Measurements from ENCODE around the gene SLC9A8. TPM values are rescaled to one million over a fixed set of nuclear protein-coding genes. Genes with fewer than 3 reads are reported as not detected.
"Not testable (repeated sequence)": the region's sequence is repeated elsewhere in the genome, so short reads cannot be mapped to it uniquely, and the experiment has no call there.

SLC9A8 gene
- total and polyA plus RNA-seq, 2 donors (not counting 3 experiments of a cell fraction or from before 2014, with no cell fraction given), result 5.1 to 14.4 TPM

DNA sequence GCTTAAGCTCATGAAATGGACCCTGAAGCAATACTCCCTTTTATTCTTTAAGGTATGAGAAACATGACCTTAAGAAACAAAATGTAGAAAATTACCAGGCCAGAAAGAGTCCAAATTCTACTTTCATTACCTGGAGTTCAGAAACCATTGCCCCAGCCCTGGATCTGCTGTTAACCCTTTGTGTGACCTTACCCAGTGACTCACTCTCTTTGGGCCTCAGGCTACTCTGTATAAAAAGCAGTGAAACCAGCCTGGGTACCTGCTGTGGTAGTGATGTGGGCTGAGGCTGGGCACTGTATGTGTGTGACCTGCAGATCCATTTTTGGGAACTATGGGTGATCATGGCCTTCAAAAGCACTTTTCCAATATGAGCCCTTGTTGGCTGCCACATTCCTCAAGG lies 47.2 kb downstream of the SLC9A8 start:
- Histone ChIP-seq H3K4me1 (ENCODE audit: control insufficient read depth, extremely low read depth, insufficient read depth, low read length) (no peaks in the 10 kb centered on the region), H3K27ac (ENCODE audit: insufficient read depth, low read depth, low read length) (no peak overlapping the region), H3K9ac (replicated peaks; ENCODE audit: extremely low read depth, insufficient read depth, low read length) (no peak overlapping the region), H3K79me2 (ENCODE audit: control insufficient read depth, insufficient read depth, low read length) (no peaks in the 10 kb centered on the region), H4K20me1 (replicated peaks; ENCODE audit: control insufficient read depth, extremely low read depth, insufficient read depth, low read length) (no peaks in the 10 kb centered on the region), H3K27me3 (ENCODE audit: control insufficient read depth in 2 of 2, insufficient read depth in 2 of 2, low read length in 2 of 2) (no peaks in the 10 kb centered on the region), H3K4me2 (ENCODE audit: insufficient read depth, low read length) (no peak overlapping the region), H3K9me1 (replicated peaks; ENCODE audit: control insufficient read depth, extremely low read depth, insufficient read depth, low read length) (no peaks in the 10 kb centered on the region), H3K9me3 (replicated peaks; ENCODE audit: control insufficient read depth, insufficient read depth, low read length) (no peaks in the 10 kb centered on the region), H2AFZ (ENCODE audit: low read depth, low read length) (no peak overlapping the region), H3K36me3 (ENCODE audit: control insufficient read depth in 2 of 2, extremely low read depth in 1 of 2, insufficient read depth in 2 of 2, low read length in 2 of 2) (peaks cover 0 to 10% of the 10 kb centered on the region in 2 experiments), H3K4me3 (replicated peaks in 1 of 3; ENCODE audit: insufficient read depth in 1 of 3, low read depth in 1 of 3, low read length in 3 of 3) (no peak overlapping the region)
- no peak for FAIRE-seq
- intact Hi-C loops (cut with micrococcal nuclease) (no loop called here), dilution Hi-C loops (cut with MboI; ENCODE audit: extremely low pct_ligation_motif_present, low sequenced_read_pairs) (no loop called here)
- TF ChIP-seq EZH2 (IDR thresholded peaks at IDR 0.05; ENCODE audit: borderline replicate concordance, low read depth, low read length, severe bottlenecking) (no peak), JUN (IDR thresholded peaks at IDR 0.05; ENCODE audit: borderline replicate concordance, insufficient read depth, insufficient read length, low read depth) (no peak), POLR2A (IDR thresholded peaks at IDR 0.05; ENCODE audit: low read depth, low read length) (no peak), POLR2AphosphoS5 (IDR thresholded peaks at IDR 0.05; ENCODE audit: insufficient read depth, low read depth, low read length) (no peak), MYC (IDR thresholded peaks at IDR 0.05; ENCODE audit: low read depth, low read length) (no peak), FOS (IDR thresholded peaks at IDR 0.05; ENCODE audit: borderline replicate concordance, insufficient read depth, low read length) (no peak), MAX (IDR thresholded peaks at IDR 0.05; ENCODE audit: insufficient read depth, insufficient read length) (no peak), GATA2 (IDR thresholded peaks at IDR 0.05; ENCODE audit: insufficient read depth, insufficient read length, low read depth, low read length) (no peak)
- TF ChIP-seq, protein P1, sequence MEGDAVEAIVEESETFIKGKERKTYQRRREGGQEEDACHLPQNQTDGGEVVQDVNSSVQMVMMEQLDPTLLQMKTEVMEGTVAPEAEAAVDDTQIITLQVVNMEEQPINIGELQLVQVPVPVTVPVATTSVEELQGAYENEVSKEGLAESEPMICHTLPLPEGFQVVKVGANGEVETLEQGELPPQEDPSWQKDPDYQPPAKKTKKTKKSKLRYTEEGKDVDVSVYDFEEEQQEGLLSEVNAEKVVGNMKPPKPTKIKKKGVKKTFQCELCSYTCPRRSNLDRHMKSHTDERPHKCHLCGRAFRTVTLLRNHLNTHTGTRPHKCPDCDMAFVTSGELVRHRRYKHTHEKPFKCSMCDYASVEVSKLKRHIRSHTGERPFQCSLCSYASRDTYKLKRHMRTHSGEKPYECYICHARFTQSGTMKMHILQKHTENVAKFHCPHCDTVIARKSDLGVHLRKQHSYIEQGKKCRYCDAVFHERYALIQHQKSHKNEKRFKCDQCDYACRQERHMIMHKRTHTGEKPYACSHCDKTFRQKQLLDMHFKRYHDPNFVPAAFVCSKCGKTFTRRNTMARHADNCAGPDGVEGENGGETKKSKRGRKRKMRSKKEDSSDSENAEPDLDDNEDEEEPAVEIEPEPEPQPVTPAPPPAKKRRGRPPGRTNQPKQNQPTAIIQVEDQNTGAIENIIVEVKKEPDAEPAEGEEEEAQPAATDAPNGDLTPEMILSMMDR (IDR thresholded peaks at IDR 0.05; ENCODE audit: extremely low read depth in 1 of 2, insufficient read depth in 1 of 2, low read depth in 1 of 2, low read length in 2 of 2), result no peak
- CTCF ChIA-PET, result interaction anchor here (1.4 kb wide), 1 partner anchor 14 kb away, joined by 9 read pairs; no protein-coding TSS in a partner anchor
- no TSS peak for BruUV-seq (replicated peaks)
- no peak for DNase-seq (ENCODE audit: low read depth, low spot score)
- POLR2A ChIA-PET, result no interaction called here

GRCh38 chr20:49861232-49861631 lies 48.6 kb downstream of the SLC9A8 start:
- dilution Hi-C loops (cut with MboI; ENCODE audit: extremely low pct_ligation_motif_present, low sequenced_read_pairs); H3K9me1 ChIP-seq (replicated peaks; ENCODE audit: control insufficient read depth, extremely low read depth, insufficient read depth, low read length); H3K36me3 ChIP-seq (ENCODE audit: control insufficient read depth in 2 of 2, extremely low read depth in 1 of 2, insufficient read depth in 2 of 2, low read length in 2 of 2); H3K27me3 ChIP-seq (ENCODE audit: control insufficient read depth in 2 of 2, insufficient read depth in 2 of 2, low read length in 2 of 2); H3K27ac ChIP-seq (ENCODE audit: insufficient read depth, low read depth, low read length); H2AFZ ChIP-seq (ENCODE audit: low read depth, low read length); H3K9ac ChIP-seq (replicated peaks; ENCODE audit: extremely low read depth, insufficient read depth, low read length); H3K4me2 ChIP-seq (ENCODE audit: insufficient read depth, low read length); POLR2A ChIA-PET; intact Hi-C loops (cut with micrococcal nuclease); H3K79me2 ChIP-seq (ENCODE audit: control insufficient read depth, insufficient read depth, low read length); H3K4me3 ChIP-seq (replicated peaks in 1 of 3; ENCODE audit: insufficient read depth in 1 of 3, low read depth in 1 of 3, low read length in 3 of 3); FAIRE-seq; H3K4me1 ChIP-seq (ENCODE audit: control insufficient read depth, extremely low read depth, insufficient read depth, low read length); BruUV-seq (replicated peaks); H3K9me3 ChIP-seq (replicated peaks; ENCODE audit: control insufficient read depth, insufficient read depth, low read length); H4K20me1 ChIP-seq (replicated peaks; ENCODE audit: control insufficient read depth, extremely low read depth, insufficient read depth, low read length); DNase-seq (ENCODE audit: low read depth, low spot score): not testable (repeated sequence)
- CTCF ChIA-PET, result interaction anchor here (0.7 kb wide), 1 partner anchor 27 kb away, joined by 4 read pairs; no protein-coding TSS in a partner anchor

Data from endothelial cell of umbilical vein (primary cell).